Colonic mucosa (tissue), 4 donors: ENCODE data around the gene LBR. TPM values are rescaled to one million over a fixed set of nuclear protein-coding genes. Genes with fewer than 3 reads are reported as not detected.

ENCODE experiments used
- DNase-seq: peaks from one replicate; pipeline ENCODE4 v3.0.0-alpha.2; 2020
- H3K27ac ChIP-seq: fragments of 200-600 bp; one replicate; pipeline ENCODE4 v1.8.0; 2021
- H3K27me3 ChIP-seq: fragments of 200-600 bp; one replicate; pipeline ENCODE4 v1.8.0; 2021
- H3K36me3 ChIP-seq: fragments of 200-600 bp; one replicate; pipeline ENCODE4 v1.8.0; 2021
- H3K4me1 ChIP-seq: fragments of 200-600 bp; one replicate; pipeline ENCODE4 v1.8.0; 2021; ENCODE audit warnings: mild to moderate bottlenecking
- H3K4me3 ChIP-seq: fragments of 200-600 bp; one replicate; pipeline ENCODE4 v1.8.0; 2021
- H3K9ac ChIP-seq, 2 donors: one replicate each; pipeline ENCODE4 v1.7.0; 2013; ENCODE audit warnings: control low read depth in 2 of 2, low read depth in 2 of 2, low read length in 2 of 2
- H3K9me3 ChIP-seq: fragments of 200-600 bp; one replicate; pipeline ENCODE4 v1.8.0; 2021
- intact Hi-C: fragments of 100-400 bp; cut with DNase I; formaldehyde crosslinking; loops from one replicate; pipeline ENCODE4 v1.14.1; 2022
- total RNA-seq, 2 donors: library from RNA; stranded (reverse); fragmentation: NEBNext Ultra II Directional in 1 of 2; extraction: Animal tissue kit (Norgen Biotek cat#: 25700) in 1 of 2; gene quantifications; one replicate each; pipeline ENCODE4 v1.2.1, GENCODE V29; 2021
- TF ChIP-seq, protein P1 (sequence below): fragments of 200-600 bp; IDR thresholded peaks from one replicate; pipeline ENCODE4 v1.8.0; 2022; ENCODE audit warnings: antibody characterized with exemption, mild to moderate bottlenecking
- donor health status: healthy.
- donor health status: DM: no; HTN: no; CAD: no.
- donor health status: DM: no; HTN: no; CAD: no.

LBR gene
- total RNA-seq, 2 donors from 2014 or later = 111 to 147 TPM

DNA sequence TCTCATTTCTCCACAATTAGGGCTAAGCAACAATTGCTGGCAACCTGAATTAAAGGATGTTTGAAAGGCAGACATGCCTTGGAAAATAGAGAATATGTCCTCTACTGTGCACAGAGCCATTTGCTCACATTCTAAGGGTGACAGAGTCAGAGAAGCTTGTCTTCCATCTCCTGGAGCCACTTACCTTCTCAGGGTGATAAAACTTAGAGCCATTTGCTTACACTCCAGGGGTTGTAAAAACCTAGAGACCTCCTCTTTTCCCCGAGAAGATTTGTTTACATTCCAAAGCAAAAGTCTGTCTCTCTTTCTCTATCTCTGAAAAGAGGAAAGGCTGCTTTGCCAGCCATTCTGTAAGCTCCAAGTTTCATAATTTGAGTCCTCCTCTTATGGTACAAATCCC lies 61.3 kb downstream of the LBR start:
- no peak overlapping the region for H3K9ac ChIP-seq
- no peak for DNase-seq
- intact Hi-C loops = no loop called here
- H3K9me3 ChIP-seq = no peaks in the 10 kb centered on the region
- TF ChIP-seq, protein P1, sequence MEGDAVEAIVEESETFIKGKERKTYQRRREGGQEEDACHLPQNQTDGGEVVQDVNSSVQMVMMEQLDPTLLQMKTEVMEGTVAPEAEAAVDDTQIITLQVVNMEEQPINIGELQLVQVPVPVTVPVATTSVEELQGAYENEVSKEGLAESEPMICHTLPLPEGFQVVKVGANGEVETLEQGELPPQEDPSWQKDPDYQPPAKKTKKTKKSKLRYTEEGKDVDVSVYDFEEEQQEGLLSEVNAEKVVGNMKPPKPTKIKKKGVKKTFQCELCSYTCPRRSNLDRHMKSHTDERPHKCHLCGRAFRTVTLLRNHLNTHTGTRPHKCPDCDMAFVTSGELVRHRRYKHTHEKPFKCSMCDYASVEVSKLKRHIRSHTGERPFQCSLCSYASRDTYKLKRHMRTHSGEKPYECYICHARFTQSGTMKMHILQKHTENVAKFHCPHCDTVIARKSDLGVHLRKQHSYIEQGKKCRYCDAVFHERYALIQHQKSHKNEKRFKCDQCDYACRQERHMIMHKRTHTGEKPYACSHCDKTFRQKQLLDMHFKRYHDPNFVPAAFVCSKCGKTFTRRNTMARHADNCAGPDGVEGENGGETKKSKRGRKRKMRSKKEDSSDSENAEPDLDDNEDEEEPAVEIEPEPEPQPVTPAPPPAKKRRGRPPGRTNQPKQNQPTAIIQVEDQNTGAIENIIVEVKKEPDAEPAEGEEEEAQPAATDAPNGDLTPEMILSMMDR = no peak
- no peak overlapping the region for H3K4me3 ChIP-seq
- H3K27me3 ChIP-seq = no peaks in the 10 kb centered on the region
- no peaks in the 10 kb centered on the region for H3K4me1 ChIP-seq
- H3K27ac ChIP-seq = no peak overlapping the region
- no peaks in the 10 kb centered on the region for H3K36me3 ChIP-seq

DNA sequence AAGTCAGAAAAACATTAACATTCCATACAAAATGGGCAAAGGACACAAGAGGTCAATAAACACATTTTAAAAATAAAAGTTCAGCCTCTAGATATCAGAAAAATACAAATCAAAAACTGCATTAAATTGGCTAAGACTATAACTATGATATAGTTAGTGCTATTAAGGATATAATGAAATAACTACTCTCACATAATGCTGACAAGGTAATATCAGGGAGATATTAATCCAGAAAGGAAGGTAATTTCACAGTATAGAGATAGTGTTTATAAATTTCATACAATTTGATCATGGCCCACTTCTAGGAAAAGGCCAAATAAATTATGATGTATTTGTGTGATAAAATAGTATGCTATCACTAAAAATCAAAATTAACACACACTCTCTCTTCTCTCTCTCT lies 61.8 kb downstream of the LBR start:
- Histone ChIP-seq H3K27ac (no peak overlapping the region), H3K36me3 (no peaks in the 10 kb centered on the region), H3K4me3 (no peak overlapping the region), H3K4me1 (no peaks in the 10 kb centered on the region), H3K27me3 (no peaks in the 10 kb centered on the region), H3K9ac (no peak overlapping the region), H3K9me3 (no peaks in the 10 kb centered on the region)
- TF ChIP-seq, protein P1 = no peak
- no peak for DNase-seq
- intact Hi-C loops = no loop called here

DNA sequence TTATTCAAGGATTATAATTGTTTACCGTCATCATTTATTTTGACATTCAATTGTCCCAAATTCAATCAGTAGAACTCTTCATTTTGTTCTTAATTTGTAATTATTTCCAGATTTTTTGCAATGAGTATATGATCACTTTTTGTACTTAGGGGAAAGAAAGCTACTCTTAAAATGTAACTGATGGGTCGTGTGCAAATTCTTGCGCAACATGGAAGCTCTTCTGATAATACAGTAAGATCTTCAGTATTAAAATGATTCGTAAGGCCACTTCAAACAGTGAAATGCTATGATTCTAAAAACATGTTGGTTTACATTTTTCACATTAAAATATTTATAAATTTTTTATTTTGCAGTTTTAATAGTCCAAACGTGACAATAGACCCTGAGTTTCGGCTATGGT lies 63.4 kb downstream of the LBR start:
- Histone ChIP-seq H3K27ac (no peak overlapping the region), H3K9ac (no peak overlapping the region), H3K4me1 (no peaks in the 10 kb centered on the region), H3K27me3 (no peaks in the 10 kb centered on the region), H3K9me3 (no peaks in the 10 kb centered on the region), H3K4me3 (no peak overlapping the region), H3K36me3 (no peaks in the 10 kb centered on the region)
- no peak for DNase-seq
- TF ChIP-seq, protein P1 = no peak
- intact Hi-C loops = no loop called here

DNA sequence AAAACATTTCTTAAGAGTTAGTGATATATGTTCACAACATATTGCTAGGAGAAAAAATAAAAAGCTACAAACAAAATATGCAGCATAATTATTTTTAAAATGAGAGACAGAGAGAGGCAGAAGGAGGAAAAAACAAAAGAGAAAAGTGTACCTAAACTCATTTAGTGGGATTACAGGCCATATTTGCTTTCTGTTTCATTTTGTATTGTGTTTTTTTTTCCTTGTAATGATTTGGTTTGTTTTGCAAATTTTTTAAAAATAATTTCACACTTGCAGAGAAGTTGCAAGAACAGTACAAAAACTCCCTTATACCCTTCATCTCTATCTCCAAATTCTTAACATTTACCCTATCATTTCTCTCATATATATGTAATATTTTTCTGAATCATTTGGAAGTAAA lies 65.0 kb downstream of the LBR start:
- Histone ChIP-seq H3K9ac (no peak overlapping the region), H3K4me3 (no peak overlapping the region), H3K4me1 (no peaks in the 10 kb centered on the region), H3K27me3 (no peaks in the 10 kb centered on the region), H3K9me3 (no peaks in the 10 kb centered on the region), H3K27ac (no peak overlapping the region), H3K36me3 (no peaks in the 10 kb centered on the region)
- no peak for DNase-seq
- TF ChIP-seq, protein P1 = no peak
- intact Hi-C loops = no loop called here

DNA sequence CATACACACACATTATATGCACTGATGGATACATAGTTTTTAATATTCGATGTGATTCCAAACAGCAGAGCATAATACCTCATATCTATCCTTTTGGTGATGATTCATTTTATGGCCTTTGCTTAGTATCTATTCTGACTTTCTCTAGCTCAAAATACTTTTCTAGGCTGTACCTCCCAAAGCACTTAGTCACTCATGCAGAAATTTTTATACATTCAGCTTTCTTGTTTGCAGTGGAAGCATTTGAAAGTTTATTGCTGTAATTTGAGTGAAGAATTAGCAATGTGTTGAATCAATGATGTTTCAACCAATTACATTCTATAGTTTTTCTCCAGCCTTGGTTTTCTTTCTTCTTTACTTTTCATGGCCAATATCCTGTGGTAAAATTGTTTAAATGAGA lies 66.7 kb downstream of the LBR start:
- no peak overlapping the region for H3K4me3 ChIP-seq
- no peak overlapping the region for H3K9ac ChIP-seq
- no peak for DNase-seq
- H3K27ac ChIP-seq = no peak overlapping the region
- H3K36me3 ChIP-seq = no peaks in the 10 kb centered on the region
- H3K9me3 ChIP-seq = no peaks in the 10 kb centered on the region
- intact Hi-C loops = no loop called here
- no peaks in the 10 kb centered on the region for H3K4me1 ChIP-seq
- no peaks in the 10 kb centered on the region for H3K27me3 ChIP-seq
- TF ChIP-seq, protein P1 = no peak

DNA sequence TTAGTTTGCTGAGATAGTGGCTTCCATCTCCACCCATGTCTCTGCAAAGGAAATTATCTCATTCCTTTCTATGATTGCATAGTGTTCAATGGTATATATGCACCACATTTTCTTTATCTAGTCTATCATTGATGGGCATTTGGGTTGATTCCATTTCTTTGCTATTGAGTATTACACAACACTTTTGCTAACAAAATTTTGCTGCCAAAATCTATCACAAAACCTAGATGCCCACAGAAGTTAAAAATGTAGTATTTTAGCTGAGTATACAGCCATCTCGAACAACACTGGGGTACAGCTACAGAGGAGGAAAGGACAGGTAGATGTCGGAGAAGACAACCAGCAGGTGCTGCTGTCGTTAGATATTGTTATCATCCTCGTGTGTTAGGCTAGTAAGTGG lies 67.7 kb downstream of the LBR start:
- H3K9ac ChIP-seq = no peak overlapping the region
- no peaks in the 10 kb centered on the region for H3K9me3 ChIP-seq
- no peak overlapping the region for H3K27ac ChIP-seq
- DNase-seq = no peak
- H3K4me1 ChIP-seq = no peaks in the 10 kb centered on the region
- no peaks in the 10 kb centered on the region for H3K36me3 ChIP-seq
- intact Hi-C loops = no loop called here
- H3K27me3 ChIP-seq = no peaks in the 10 kb centered on the region
- TF ChIP-seq, protein P1 = no peak
- no peak overlapping the region for H3K4me3 ChIP-seq
